Measurements from ENCODE around the gene KIR3DL2. TPM values are rescaled to one million over a fixed set of nuclear protein-coding genes. Genes with fewer than 3 reads are reported as not detected.

KIR3DL2 gene
- polyA plus RNA-seq, 3 donors = 0.04 to 0.15 TPM; not detected in 1

GRCh38 chr19:54888239-54888638 lies 38.0 kb downstream of the KIR3DL2 start:
- H3K9ac ChIP-seq (ENCODE audit: insufficient read depth, low read length, poor library complexity, severe bottlenecking) = no peak overlapping the region
- peaks cover 7% of the 10 kb centered on the region for H3K79me2 ChIP-seq (ENCODE audit: insufficient read depth, low read length)
- Mint-ChIP-seq H3K27me3 (ENCODE audit: low read depth in 3 of 3) (peaks cover 0 to 3% (median 2%) of the 10 kb centered on the region in 3 donors), H3K9me3 (peaks cover 0 to 7% (median 0%) of the 10 kb centered on the region in 7 donors), H3K4me1 (peaks cover 6% of the 10 kb centered on the region), H3K27ac (peak overlapping the region in 3 of 7 donors; percentile 33 to 54 (median 35)), H3K4me3 (no peak overlapping the region), H3K36me3 (peaks cover 74 to 96% of the 10 kb centered on the region in 2 donors)
- TF ChIP-seq CTCF (IDR thresholded peaks at IDR 0.05) = no peak
- no peaks in the 10 kb centered on the region for H3K27me3 ChIP-seq (ENCODE audit: control insufficient read depth in 2 of 2, insufficient read depth in 2 of 2, low read length in 2 of 2)
- H3K27ac ChIP-seq (ENCODE audit: low read depth in 1 of 2, low read length in 2 of 2) = peak overlapping the region in 1 of 2 donors; percentile 12
- 100% methylated on average over 5 of the region's 10 CpGs for WGBS (ENCODE audit: insufficient coverage)
- DNase-seq = no peak
- H3K4me3 ChIP-seq (replicated peaks in 1 of 3; ENCODE audit: low read depth in 2 of 3, low read length in 3 of 3) = no peak overlapping the region
- intact Hi-C loops (cut with micrococcal nuclease) = no loop called here
- no peak overlapping the region for H3K4me2 ChIP-seq (replicated peaks; ENCODE audit: extremely low read depth, low read length, poor library complexity, severe bottlenecking)
- no peak overlapping the region for H2AFZ ChIP-seq (ENCODE audit: insufficient read depth, low read depth, low read length, poor library complexity, severe bottlenecking)
- H4K20me1 ChIP-seq (ENCODE audit: insufficient read depth, low read length) = peaks cover 94% of the 10 kb centered on the region
- no peaks in the 10 kb centered on the region for H3K9me3 ChIP-seq (replicated peaks in 1 of 2; ENCODE audit: control insufficient read depth in 1 of 2, insufficient read depth in 1 of 2, low read length in 2 of 2)
- peaks cover 5% of the 10 kb centered on the region in 2 donors for H3K4me1 ChIP-seq (ENCODE audit: control insufficient read depth in 1 of 2, insufficient read depth in 2 of 2, low read length in 2 of 2)
- peaks cover 64 to 87% of the 10 kb centered on the region in 2 donors for H3K36me3 ChIP-seq (replicated peaks in 1 of 2; ENCODE audit: control insufficient read depth in 1 of 2, insufficient read depth in 2 of 2, low read length in 2 of 2)

GRCh38 chr19:54889566-54889965 lies 39.3 kb downstream of the KIR3DL2 start:
- Histone ChIP-seq H3K36me3 (replicated peaks in 1 of 2; ENCODE audit: control insufficient read depth in 1 of 2, insufficient read depth in 2 of 2, low read length in 2 of 2) (peaks cover 58 to 74% of the 10 kb centered on the region in 2 donors), H3K9me3 (replicated peaks in 1 of 2; ENCODE audit: control insufficient read depth in 1 of 2, insufficient read depth in 1 of 2, low read length in 2 of 2) (no peaks in the 10 kb centered on the region), H4K20me1 (ENCODE audit: insufficient read depth, low read length) (peaks cover 84% of the 10 kb centered on the region), H3K4me2 (replicated peaks; ENCODE audit: extremely low read depth, low read length, poor library complexity, severe bottlenecking) (no peak overlapping the region), H2AFZ (ENCODE audit: insufficient read depth, low read depth, low read length, poor library complexity, severe bottlenecking) (no peak overlapping the region), H3K4me1 (ENCODE audit: control insufficient read depth in 1 of 2, insufficient read depth in 2 of 2, low read length in 2 of 2) (peaks cover 5% of the 10 kb centered on the region in 2 donors), H3K27ac (ENCODE audit: low read depth in 1 of 2, low read length in 2 of 2) (no peak overlapping the region), H3K27me3 (ENCODE audit: control insufficient read depth in 2 of 2, insufficient read depth in 2 of 2, low read length in 2 of 2) (no peaks in the 10 kb centered on the region), H3K9ac (ENCODE audit: insufficient read depth, low read length, poor library complexity, severe bottlenecking) (no peak overlapping the region), H3K4me3 (replicated peaks in 1 of 3; ENCODE audit: low read depth in 2 of 3, low read length in 3 of 3) (no peak overlapping the region), H3K79me2 (ENCODE audit: insufficient read depth, low read length) (peaks cover 2% of the 10 kb centered on the region)
- DNase-seq = no peak
- peak overlapping the region in 4 of 7 donors; percentile 30 to 74 (median 38) for H3K27ac Mint-ChIP-seq
- no peak for TF ChIP-seq CTCF (IDR thresholded peaks at IDR 0.05)
- H3K9me3 Mint-ChIP-seq = peaks cover 0 to 5% (median 0%) of the 10 kb centered on the region in 7 donors
- intact Hi-C loops (cut with micrococcal nuclease) = no loop called here
- peaks cover 0 to 4% (median 3%) of the 10 kb centered on the region in 3 donors for H3K27me3 Mint-ChIP-seq (ENCODE audit: low read depth in 3 of 3)
- H3K36me3 Mint-ChIP-seq = peaks cover 63 to 83% of the 10 kb centered on the region in 2 donors
- 95% methylated on average over 10 of the region's 11 CpGs for WGBS (ENCODE audit: insufficient coverage)
- peaks cover 4% of the 10 kb centered on the region for H3K4me1 Mint-ChIP-seq
- no peak overlapping the region for H3K4me3 Mint-ChIP-seq

Data from CD14-positive monocyte (primary cell).